ENCODE measurements around the gene VPS26B.
A peak's percentile ranks its signal among the peaks of the same experiment; 100 is the strongest.
"Not testable (repeated sequence)": the region's sequence is repeated elsewhere in the genome, so short reads cannot be mapped to it uniquely, and the experiment has no call there.

VPS26B gene

DNA sequence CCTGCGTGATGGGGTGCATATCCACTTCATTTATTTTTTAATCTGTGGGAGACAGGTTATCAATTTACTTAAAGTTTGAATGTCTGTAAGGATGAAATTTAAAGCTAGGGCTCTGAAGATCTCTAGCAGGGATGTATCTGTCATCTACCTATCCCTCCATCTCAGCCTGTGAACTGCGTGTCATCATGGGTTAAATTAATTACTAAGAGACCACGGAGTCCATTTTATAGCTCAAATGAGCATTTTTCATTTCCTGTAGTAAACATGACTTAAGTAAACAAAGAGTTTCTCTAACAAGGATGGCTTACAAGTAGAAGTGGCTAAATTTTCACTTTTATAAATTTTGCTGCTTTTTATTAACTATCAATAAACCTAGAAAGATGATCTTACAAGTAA lies 48.8 kb downstream of the VPS26B start:
- no peaks in the 10 kb centered on the region for H3K4me1 ChIP-seq (ENCODE audit: control insufficient read depth, insufficient read depth, low read length)
- peaks cover 83% of the 10 kb centered on the region for H3K27me3 ChIP-seq (replicated peaks; ENCODE audit: control insufficient read depth, insufficient read depth, low read length)
- H3K36me3 ChIP-seq (ENCODE audit: control insufficient read depth, insufficient read depth, low read length, severe bottlenecking), result no peaks in the 10 kb centered on the region
- peaks cover 1% of the 10 kb centered on the region for H3K9me3 ChIP-seq (ENCODE audit: control insufficient read depth, low read length)
- H3K4me3 ChIP-seq (ENCODE audit: low read length), result no peak overlapping the region
- DNase-seq (ENCODE audit: low read depth), result no peak
- H3K9ac ChIP-seq (ENCODE audit: low read length), result no peak overlapping the region

DNA sequence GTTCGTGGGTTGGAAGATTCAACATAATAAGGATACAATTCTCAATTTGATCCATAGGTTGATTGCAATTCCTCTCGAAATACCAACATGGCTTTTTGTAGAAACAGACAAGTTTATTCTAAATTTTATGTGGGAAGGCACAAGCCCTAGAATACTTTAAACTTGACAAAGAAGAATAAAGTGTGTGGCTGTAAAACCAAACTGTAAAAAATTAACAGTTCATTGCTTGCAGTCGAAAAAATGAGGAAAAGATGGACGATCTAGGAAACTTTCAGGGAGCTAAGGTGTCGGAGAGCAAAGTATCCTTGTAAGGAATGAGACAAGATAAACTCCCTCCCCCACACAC lies 50.7 kb downstream of the VPS26B start:
- Histone ChIP-seq H3K9me3 (ENCODE audit: control insufficient read depth, low read length) (peaks cover 5% of the 10 kb centered on the region), H3K27me3 (replicated peaks; ENCODE audit: control insufficient read depth, insufficient read depth, low read length) (peaks cover 78% of the 10 kb centered on the region), H3K4me3 (ENCODE audit: low read length) (no peak overlapping the region)

DNA sequence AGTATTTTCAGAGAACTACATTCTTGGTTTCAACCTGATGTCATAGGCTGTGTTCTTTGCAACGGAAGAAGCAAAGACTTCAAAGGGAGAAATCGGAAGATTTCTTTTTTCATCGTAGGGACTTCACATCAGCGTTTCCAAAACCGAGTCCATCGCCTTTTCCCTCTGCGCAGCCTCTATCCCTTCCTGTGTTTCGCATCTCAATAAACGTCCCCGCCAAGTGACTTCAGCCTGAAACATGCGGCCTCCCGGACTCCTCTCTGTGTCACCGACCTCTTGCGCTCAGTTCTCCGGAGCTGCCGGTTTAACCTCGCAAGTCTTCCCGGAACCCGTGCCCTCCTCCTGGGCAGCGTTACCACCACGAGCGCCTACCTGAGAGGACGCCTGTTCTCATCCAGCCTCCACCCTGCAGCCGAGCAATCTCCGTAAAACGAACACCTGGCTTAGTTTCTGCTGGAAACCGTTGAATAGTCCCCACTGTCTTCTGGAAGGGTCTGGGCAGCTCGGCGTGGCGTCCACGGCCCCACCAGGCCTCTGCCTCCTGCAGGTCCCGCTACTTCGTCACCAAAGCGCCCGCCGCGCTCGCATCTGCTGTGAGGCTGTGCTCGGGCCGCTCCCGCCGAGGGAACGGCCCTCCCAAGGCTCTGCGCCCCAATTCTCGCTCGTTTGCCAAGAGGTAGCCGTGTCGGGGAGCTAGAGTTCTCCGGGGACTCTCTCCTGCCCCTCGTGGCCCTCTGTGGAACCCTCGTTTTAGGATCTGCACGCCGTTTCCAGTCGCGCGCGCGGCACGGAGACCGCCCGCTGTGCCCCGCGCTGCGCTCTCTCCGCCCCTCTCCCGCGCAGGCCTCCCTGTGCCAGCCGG lies 51.3 kb downstream of the VPS26B start, which contains the start of gene GLB1L3:
Gene GLB1L3 (plus strand): TSS at position 846 of the 862 bp plus-strand sequence. CDS start 362 bp downstream, outside the sequence.
- H3K36me3 ChIP-seq (ENCODE audit: control insufficient read depth, insufficient read depth, low read length, severe bottlenecking), result no peaks in the 10 kb centered on the region
- H3K9ac ChIP-seq (ENCODE audit: low read length), result no peak within 1 kb of the TSS
- peak; percentile 38 for DNase-seq (ENCODE audit: low read depth)
- H3K4me3 ChIP-seq (ENCODE audit: low read length), result peak within 1 kb of the TSS; percentile 42
- no peaks in the 10 kb centered on the region for H3K4me1 ChIP-seq (ENCODE audit: control insufficient read depth, insufficient read depth, low read length)
- peaks cover 5% of the 10 kb centered on the region for H3K9me3 ChIP-seq (ENCODE audit: control insufficient read depth, low read length)
- peaks cover 75% of the 10 kb centered on the region for H3K27me3 ChIP-seq (replicated peaks; ENCODE audit: control insufficient read depth, insufficient read depth, low read length)

More for the DNA sequence above, 50.7 kb downstream of the VPS26B start:
- H3K4me1 ChIP-seq (ENCODE audit: control insufficient read depth, insufficient read depth, low read length), result no peaks in the 10 kb centered on the region
- no peak overlapping the region for H3K9ac ChIP-seq (ENCODE audit: low read length)
- DNase-seq (ENCODE audit: low read depth), result no peak
- no peaks in the 10 kb centered on the region for H3K36me3 ChIP-seq (ENCODE audit: control insufficient read depth, insufficient read depth, low read length, severe bottlenecking)

DNA sequence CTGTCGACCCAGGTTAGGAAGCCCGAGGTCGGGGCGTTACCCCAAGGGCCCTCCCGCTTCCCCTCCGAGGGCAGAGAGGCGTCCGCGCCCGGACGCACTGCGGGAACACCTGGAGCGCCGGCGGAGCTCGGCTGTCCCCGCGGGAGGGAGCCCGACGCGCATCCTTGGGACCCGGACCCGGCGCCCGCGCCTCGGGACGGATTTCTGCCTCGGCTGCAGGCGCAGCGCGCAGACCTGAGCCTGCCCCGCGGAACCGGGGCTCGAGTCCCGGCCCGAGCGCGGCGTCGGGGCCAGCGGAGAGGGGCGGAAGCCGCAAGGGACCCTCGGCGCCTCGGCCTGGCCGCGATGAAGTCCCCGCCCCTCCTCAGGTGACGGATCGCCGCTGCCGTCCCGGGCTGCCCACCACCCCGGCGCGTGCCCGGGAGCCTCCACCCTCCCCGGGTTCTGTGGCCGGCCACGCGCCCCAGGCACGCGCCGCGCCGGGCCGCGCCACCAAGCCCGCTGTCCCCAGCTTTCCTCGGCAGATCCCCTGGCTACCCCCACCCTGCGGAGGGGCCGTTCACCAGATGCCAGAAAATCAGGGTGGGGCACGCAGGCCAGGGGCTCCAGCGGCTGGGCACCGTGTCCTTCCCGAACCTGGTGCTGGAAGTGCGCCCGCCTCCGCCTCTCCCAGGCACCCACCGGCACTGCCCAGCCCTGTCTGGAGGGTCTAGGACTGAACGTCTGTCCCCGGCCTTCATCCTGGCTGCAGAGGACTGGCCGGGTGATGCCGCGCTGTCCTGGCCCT lies 52.1 kb downstream of the VPS26B start:
- Histone ChIP-seq H3K4me3 (ENCODE audit: low read length) (peak overlapping the region; percentile 42), H3K9me3 (ENCODE audit: control insufficient read depth, low read length) (peaks cover 5% of the 10 kb centered on the region), H3K9ac (ENCODE audit: low read length) (no peak overlapping the region), H3K27me3 (replicated peaks; ENCODE audit: control insufficient read depth, insufficient read depth, low read length) (peaks cover 71% of the 10 kb centered on the region), H3K4me1 (ENCODE audit: control insufficient read depth, insufficient read depth, low read length) (no peaks in the 10 kb centered on the region), H3K36me3 (ENCODE audit: control insufficient read depth, insufficient read depth, low read length, severe bottlenecking) (no peaks in the 10 kb centered on the region)
- DNase-seq (ENCODE audit: low read depth), result no peak

DNA sequence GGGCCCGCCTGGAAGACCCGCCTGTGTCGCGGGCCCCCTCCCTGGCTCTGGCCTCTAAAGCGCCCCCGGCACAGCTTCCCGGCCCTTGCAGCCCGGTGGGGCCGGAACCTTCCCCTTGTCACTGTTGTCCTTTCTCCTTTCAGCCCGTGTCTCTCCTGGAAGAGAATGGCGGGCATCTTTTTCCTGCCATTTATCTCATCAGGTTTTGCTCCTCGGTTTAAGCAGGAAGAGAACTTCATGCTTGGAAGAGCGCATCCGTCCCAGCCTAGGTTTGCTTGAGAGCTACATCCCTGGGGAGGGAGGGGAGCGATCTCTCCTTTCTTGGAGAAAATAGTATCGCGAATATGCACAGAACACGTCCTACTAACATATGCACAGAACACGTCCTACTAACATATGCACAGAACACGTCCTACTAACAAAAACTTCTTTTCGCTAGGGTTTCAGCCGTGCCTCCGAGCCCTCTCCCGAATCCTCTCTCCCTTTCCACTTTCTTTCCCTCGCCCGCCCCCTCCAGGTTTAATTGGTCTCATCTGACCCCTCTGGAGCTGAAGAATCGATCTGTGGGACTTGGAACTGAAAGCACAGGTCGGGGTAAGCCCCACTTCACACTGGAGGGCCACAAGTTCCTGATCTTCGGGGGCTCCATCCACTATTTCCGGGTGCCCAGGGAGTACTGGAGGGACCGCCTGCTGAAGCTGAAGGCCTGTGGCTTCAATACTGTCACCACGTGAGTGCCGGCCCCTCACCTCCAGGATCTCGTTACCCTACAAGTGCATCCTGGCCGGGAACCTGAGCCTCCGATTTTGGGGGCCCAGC lies 52.9 kb downstream of the VPS26B start:
- no peak overlapping the region for H3K4me3 ChIP-seq (ENCODE audit: low read length)
- peaks cover 2% of the 10 kb centered on the region for H3K4me1 ChIP-seq (ENCODE audit: control insufficient read depth, insufficient read depth, low read length)
- H3K9me3 ChIP-seq (ENCODE audit: control insufficient read depth, low read length), result peaks cover 5% of the 10 kb centered on the region
- peaks cover 64% of the 10 kb centered on the region for H3K27me3 ChIP-seq (replicated peaks; ENCODE audit: control insufficient read depth, insufficient read depth, low read length)
- H3K36me3 ChIP-seq (ENCODE audit: control insufficient read depth, insufficient read depth, low read length, severe bottlenecking), result no peaks in the 10 kb centered on the region
- DNase-seq (ENCODE audit: low read depth), result peak; percentile 2
- H3K9ac ChIP-seq (ENCODE audit: low read length), result no peak overlapping the region

DNA sequence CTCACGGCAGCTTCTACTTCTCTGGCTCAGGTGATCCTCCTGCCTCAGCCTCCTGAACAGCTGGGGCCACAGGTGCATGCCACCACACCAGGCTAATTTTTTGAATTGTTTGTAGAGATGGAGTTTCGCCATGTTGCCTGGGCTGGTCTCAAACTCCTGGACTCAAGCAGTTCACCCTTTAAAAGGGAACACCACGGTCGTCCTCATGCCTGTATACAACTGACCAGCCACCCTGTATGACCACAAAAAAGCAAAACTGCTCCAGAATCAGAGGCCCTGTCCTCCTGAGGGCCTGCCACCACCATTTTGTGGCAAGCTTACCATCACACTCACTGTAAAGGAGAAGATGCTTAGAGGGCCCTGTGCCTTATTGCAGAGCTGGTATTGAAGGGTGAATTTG lies 53.9 kb downstream of the VPS26B start:
- H3K9ac ChIP-seq (ENCODE audit: low read length), result no peak overlapping the region
- peaks cover 4% of the 10 kb centered on the region for H3K4me1 ChIP-seq (ENCODE audit: control insufficient read depth, insufficient read depth, low read length)
- no peak overlapping the region for H3K4me3 ChIP-seq (ENCODE audit: low read length)
- H3K27me3 ChIP-seq (replicated peaks; ENCODE audit: control insufficient read depth, insufficient read depth, low read length), result peaks cover 54% of the 10 kb centered on the region
- DNase-seq (ENCODE audit: low read depth), result no peak
- peaks cover 5% of the 10 kb centered on the region for H3K9me3 ChIP-seq (ENCODE audit: control insufficient read depth, low read length)
- no peaks in the 10 kb centered on the region for H3K36me3 ChIP-seq (ENCODE audit: control insufficient read depth, insufficient read depth, low read length, severe bottlenecking)

DNA sequence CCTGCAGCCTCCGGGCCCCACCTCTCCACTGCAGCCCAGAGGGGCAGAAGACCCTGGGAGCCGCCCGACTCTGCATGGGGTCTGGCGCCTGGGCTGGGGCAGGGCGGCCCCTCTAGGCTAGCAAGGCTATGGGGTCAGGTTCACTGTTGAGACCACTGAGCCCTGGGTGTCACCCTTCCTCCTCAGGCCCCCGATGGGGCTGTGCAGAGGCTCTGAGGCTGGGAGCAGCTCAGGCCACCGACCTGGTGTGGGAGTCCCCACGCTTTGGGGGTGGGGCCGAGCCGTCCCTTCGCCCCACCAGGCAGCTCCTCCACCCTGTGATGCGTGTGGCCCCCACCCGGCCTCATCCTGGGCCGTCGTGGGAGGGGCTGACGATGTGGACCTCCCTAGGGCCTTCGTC lies 57.2 kb downstream of the VPS26B start:
- not testable (repeated sequence) for DNase-seq (ENCODE audit: low read depth); H3K4me3 ChIP-seq (ENCODE audit: low read length); H3K4me1 ChIP-seq (ENCODE audit: control insufficient read depth, insufficient read depth, low read length); H3K9ac ChIP-seq (ENCODE audit: low read length); H3K36me3 ChIP-seq (ENCODE audit: control insufficient read depth, insufficient read depth, low read length, severe bottlenecking); H3K9me3 ChIP-seq (ENCODE audit: control insufficient read depth, low read length)
- H3K27me3 ChIP-seq (replicated peaks; ENCODE audit: control insufficient read depth, insufficient read depth, low read length), result peaks cover 25% of the 10 kb centered on the region

DNA sequence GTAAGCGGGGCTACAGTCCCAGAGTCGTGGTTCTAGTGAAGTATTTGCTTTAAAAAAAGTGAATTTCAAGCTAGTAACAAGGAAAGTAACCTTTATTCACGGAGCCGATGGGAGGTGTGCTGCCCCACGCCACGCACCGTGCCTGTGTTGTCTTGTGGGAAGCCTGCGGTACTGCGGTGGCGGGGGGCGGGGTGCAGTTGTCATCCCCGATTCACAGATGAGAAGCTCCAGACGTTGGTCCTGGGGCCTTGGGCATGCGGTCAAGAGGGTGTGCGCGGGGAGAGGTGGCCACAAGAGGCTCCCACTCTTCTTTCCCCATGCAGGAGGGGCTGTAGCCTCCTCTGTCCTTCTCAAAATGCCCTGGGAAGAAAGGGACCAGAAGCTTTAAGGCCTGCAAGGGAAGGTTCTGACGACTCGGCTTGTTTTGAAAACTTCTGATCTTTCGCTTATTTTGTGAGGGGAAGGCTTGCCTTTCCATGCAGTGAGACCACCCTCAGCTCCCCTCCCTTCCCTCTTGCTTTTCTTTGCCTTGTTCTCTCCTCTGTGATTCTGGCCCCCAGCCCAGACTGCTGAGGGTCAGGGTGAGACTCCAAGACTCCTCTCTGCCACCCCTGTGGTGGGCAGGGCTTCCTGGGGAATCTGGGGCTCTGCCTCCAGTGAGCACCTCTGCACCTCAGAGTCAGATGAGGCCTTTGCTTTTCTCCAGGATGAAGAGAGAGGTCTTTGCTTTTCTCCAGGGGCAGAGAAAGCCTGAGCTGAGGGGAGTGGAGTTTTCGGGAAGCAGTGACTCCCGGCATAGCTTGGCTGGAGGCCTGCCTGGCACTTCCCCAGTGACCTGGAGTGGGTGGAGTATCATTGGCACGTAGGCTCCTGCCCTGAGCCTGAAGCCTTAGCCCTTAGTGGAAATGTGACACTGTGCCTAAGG lies 57.9 kb downstream of the VPS26B start:
- H3K4me1 ChIP-seq (ENCODE audit: control insufficient read depth, insufficient read depth, low read length), result peaks cover 4% of the 10 kb centered on the region
- no peaks in the 10 kb centered on the region for H3K36me3 ChIP-seq (ENCODE audit: control insufficient read depth, insufficient read depth, low read length, severe bottlenecking)
- H3K9me3 ChIP-seq (ENCODE audit: control insufficient read depth, low read length), result peaks cover 5% of the 10 kb centered on the region
- no peak overlapping the region for H3K9ac ChIP-seq (ENCODE audit: low read length)
- no peak overlapping the region for H3K4me3 ChIP-seq (ENCODE audit: low read length)
- peaks cover 19% of the 10 kb centered on the region for H3K27me3 ChIP-seq (replicated peaks; ENCODE audit: control insufficient read depth, insufficient read depth, low read length)
- no peak for DNase-seq (ENCODE audit: low read depth)

DNA sequence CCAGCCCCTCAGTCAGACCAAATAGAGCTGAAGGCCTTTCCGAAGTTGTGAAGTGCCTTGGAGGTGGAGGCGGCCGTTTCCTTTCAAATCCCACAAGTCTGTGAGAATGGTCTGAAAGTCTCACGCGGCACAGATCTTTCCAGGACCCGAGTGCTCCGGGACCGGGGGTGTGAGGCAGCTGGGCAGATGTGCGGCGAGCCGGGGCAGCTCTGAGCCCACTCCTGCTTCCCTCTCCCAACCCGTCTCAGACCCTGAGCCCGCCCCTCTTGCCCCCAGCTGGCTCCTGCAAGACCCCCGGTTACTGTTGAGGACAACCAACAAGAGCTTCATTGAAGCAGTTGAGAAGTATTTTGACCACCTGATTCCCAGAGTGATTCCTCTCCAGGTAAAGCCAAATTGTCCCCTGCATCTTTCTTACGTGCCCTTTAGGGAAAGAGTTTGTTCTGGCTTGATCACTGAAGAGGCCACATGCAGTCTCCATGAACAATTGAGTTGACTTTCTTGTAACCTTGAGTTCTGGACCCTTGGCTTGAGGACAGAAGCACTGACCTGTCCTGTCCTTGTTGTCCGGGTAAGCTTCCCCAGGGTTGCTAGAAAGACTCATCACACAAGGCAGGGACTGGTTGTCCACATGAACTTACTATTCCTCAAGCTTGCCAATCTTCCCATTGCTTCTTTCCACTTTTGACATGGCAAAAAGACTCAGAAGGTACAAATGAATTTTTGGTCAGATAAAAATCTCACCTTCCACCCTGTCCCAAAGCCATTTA lies 59.2 kb downstream of the VPS26B start:
- DNase-seq (ENCODE audit: low read depth), result no peak
- Histone ChIP-seq H3K9ac (ENCODE audit: low read length) (no peak overlapping the region), H3K9me3 (ENCODE audit: control insufficient read depth, low read length) (peaks cover under 1% of the 10 kb centered on the region), H3K4me1 (ENCODE audit: control insufficient read depth, insufficient read depth, low read length) (peaks cover 4% of the 10 kb centered on the region), H3K4me3 (ENCODE audit: low read length) (no peak overlapping the region), H3K27me3 (replicated peaks; ENCODE audit: control insufficient read depth, insufficient read depth, low read length) (peaks cover 7% of the 10 kb centered on the region), H3K36me3 (ENCODE audit: control insufficient read depth, insufficient read depth, low read length, severe bottlenecking) (no peaks in the 10 kb centered on the region)

DNA sequence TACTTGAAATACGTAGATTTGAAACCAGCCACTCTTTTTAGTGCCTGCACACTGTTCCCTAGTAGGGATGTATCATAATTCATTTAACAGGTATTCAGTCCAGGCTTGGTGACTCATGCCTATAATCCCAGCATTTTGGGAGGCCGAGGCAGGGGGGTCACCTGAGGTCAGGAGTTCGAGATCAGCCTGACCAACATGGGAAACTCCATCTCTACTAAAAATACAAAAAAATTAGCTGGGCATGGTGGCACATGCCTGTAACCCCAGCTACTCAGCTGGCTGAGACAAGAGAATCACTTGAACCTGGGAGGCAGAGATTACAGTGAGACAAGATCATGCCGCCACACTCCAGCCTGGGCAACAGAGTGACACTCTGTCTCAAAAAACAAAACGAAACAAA lies 59.9 kb downstream of the VPS26B start:
- H3K4me1 ChIP-seq (ENCODE audit: control insufficient read depth, insufficient read depth, low read length); DNase-seq (ENCODE audit: low read depth); H3K9me3 ChIP-seq (ENCODE audit: control insufficient read depth, low read length); H3K9ac ChIP-seq (ENCODE audit: low read length); H3K36me3 ChIP-seq (ENCODE audit: control insufficient read depth, insufficient read depth, low read length, severe bottlenecking); H3K4me3 ChIP-seq (ENCODE audit: low read length); H3K27me3 ChIP-seq (replicated peaks; ENCODE audit: control insufficient read depth, insufficient read depth, low read length): not testable (repeated sequence)
